HG02884 (cell line): ENCODE results near the gene ZBTB16.

Experiments
- ATAC-seq: cut with Tn5 transposase; IDR thresholded peaks from one replicate; pipeline ENCODE4 v1.9.1; 2021; ENCODE audit warnings: mild to moderate bottlenecking, moderate library complexity; ENCODE audit not compliant: unreplicated experiment

ZBTB16 gene

DNA sequence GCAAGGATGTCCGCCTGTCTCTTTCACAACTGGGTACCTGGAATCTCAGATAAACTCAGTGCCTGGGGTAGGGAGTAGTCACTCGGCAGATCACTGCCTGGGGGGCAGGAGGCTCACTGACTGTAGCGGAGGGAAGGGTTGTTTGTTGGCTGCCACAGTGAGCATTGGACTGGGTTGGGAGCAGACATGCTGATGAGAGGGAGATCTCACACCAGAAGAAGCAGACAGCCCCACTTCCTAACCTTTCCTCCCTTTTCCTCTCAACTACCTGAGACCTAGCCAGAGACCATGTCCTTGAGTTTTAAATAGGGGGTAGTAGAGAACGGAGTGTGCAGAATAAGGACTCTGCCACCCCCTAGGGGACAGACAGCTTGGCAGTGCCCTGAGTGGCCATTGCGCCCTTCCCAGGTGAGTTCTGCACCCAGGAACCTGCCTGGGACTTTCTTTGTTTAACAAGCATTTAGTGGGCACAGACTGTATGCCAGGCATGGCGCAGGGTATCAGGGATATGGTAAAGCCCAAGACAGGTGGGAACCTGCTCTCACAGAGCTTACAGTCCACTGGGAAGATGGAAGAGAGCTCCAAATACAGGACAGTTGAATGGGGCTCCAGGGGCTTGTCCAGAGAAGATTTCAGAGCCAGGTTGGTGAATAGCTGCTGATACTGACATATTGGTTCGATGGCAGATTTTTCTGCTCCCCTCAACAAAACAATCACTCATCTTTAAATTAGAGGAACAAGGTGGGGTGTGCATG, 121.0 kb downstream of the ZBTB16 start:
- ATAC-seq = no peak

DNA sequence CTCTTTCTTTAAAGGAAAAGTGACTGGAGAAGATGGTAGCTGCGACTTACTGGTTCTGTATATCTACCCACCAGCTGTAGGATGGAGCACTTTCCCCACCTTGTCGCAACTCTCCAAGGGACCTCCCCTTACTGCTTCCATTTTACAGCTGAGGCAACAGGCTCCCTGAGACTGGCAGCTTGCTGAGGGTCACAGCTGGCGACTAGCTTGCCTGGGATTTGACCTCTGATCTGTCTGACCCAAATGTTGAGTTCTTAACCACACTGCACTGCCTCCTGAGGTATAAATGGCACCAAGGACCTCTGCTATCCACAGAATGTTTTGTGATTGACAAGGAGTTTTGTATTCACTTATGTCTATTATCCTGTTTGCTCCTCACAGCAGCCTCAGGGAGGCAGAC, 121.7 kb downstream of the ZBTB16 start:
- ATAC-seq = no peak

DNA sequence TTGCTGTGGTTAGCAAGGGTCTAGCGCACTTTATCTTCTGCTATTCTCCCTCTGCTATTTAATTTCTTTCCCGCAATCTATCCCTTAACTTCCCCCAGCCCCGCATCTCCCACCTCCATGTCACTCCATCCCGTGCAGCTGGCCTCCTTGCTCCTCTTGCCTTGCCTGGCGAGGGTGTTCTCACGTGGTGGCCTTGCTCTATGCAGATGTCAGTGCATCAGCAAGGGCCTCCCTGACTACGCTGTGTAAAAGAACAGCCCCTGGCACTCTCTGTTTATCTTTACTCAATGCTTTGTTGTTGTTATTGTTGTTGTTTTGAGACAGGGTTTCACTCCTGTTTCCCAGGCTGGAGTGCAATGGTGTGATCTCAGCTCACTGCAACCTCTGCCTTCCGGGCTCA, 122.2 kb downstream of the ZBTB16 start:
- ATAC-seq = no peak

DNA sequence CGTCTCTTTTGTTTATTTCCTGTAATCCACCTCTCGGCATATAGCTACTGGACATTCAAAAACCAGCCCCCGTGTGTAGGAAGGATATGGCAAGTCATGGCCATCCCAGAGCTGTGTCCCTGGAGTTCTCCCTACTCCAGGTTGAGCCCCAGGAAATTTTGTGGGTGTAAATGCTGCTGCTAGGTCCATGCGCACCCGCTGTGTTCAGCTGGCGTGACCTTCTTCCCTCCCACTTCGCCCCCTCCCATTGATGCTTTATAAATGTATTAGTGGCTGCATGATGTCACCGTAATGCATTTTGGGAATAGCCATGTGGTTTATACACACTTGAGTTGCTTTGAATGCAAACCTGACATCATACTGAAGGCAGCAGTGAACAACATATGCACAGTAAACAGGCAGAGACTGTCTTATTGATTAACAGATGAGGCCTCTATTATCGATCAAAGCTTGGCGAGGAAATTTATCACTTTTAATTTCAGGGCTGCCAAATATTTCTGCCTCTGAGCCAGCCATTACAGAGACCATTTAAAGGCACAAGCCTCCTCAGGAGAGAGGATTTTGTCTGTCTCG, 123.0 kb downstream of the ZBTB16 start:
- no peak for ATAC-seq

DNA sequence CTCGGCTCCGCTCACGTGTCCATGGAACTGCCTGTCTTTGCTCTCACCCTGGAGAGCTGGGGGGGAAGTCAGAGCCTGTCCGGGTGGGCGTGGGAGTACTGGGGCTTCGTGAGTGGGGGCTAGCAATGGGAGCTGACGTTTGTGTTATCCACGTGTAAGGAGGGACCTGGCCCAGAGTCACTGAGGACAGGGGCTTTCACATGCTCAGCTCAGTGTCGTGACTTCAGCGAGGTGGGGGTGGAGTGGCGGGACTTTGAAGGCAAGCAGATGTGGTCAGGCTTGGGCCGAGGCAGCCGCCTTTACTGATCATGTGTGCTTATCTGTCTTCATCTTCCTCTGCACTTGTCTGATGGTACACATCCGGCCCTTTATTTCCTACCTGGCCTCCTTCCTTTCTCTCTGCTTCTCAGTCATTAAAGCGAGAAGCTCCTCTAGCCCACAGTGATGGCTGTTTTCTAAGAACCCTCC, 123.6 kb downstream of the ZBTB16 start:
- no peak for ATAC-seq

DNA sequence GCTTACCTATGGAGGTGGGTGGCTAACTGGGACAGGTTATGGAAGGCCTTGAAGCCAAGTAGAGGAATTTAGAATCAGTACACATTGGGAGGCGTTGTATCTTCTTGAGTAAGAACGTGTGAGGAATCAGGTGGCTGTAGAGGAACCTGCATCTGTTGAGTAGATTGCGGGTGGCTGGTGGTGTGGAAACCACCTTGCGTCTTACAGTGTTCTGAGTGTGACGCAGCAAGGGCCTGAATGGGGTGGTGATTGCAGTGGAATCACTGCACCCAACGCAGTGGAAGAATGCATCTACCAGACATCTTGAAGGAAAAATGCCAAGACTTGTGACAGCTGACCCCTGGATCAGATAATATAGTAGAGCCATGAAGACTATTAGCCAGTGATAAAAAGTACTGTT, 125.9 kb downstream of the ZBTB16 start:
- ATAC-seq = no peak

DNA sequence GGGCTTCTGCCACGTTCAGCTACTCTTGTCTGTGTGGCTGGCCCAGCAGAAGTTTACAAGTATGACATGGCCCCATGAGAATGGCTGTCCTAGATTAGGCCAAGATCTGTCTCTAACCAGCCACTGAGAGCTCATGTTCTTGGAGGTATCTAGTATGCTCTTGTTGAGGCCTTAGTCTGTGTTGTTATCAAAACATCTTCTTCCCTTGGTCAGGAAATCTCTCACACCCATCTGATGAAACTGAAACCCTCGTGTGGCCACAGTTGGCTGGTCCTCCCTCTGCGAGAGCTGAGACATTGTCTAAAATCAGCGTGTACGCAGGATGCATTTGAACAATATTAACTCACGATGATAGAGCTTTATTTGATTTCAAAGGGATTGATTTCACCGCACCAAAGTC, 127.7 kb downstream of the ZBTB16 start:
- no peak for ATAC-seq

DNA sequence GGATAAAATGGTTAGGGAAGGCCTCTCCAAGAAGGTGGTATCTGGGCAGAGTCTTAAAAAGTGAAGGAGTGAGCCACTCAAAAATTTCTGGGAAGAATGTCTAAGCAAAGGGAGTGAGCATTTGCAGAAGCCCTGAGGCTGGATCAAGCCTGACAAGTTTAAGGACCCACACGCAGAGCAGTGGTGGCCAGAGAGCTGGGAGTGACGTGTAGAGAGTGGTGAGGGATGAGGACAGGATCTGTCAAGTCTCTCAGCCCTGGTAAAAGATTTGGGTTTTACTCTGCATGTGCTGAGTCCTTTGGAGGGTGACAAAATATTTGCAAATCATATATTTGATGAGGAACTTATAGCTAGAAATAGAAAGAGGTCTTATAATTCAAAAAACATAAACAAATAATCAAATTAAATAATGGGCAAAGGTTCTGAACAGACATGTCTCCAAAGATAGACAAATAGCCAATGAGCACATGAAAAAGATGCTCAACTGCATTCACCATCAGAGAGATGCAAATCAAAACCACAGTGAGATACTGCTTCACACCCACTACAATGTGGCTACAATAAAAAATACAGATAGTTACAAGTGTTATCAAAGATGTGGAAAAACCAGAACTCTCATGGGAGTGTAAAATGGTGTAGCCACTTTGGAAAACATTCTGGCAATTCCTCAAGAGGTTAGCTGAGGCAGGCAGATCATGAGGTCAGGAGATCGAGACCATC, 129.5 kb downstream of the ZBTB16 start:
- no peak for ATAC-seq

DNA sequence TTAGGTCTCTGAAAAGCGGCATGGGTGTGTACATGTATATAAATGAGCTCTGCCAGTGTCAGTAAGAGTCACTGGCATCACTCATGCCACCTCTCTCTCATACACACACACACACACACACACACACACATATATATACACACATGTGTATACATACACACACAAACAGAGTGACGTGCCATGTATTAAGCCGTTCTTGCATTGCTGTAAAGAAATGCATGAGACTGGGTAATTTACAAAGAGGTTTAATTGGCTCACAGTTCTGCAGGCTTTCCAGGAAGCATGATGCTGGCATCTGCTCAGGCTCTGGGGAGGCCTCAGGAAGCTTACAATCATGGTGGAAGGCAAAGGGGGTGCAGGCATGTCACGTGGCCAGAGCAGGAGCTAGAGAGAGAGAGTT, 131.1 kb downstream of the ZBTB16 start:
- ATAC-seq = no peak

DNA sequence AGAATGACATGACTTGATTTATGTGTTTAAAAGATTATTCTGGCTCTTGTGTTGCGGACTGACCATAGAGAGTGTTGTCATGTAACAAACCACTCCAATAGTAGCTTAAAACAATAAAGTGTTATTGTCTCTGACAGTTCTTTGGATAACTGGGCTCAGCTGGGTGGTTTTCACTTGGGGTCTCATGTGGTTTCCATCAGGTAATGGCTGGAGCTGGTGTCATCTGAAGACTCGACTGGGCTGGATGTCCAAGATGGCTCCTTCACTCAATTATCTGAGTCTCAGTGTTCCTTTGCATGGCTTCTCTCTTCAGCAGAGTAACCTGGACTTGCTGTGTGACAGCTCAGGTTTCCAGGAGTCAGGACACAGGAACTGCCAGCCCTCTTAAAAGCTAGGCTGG, 132.4 kb downstream of the ZBTB16 start:
- no peak for ATAC-seq

DNA sequence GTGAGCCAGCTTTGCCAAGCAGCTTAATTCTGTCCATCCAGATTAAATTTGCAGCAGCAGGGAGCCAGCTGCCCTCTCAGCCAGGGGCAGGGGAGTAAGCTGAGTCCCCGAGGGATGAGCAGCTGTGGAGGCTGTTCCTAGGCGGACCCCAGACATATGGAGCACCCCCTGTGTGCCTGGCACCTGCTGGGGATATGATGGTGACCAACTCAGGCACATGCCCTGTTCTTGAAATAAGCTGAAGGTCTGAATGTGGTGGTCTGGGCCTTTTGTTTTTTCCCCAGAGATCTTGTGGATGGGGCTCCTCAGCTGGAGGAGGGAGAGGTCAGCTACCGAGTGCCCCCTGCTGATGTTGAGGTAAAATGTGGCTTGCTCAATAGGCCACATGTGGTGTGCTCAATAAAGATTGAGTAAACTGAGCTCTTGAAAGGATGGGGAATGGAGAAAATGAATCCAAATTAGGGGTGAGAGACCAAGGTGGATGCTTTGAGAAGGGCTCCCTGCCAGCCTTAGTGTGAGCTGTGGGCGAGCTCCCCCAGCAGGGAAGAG, 133.4 kb downstream of the ZBTB16 start:
- ATAC-seq = no peak

DNA sequence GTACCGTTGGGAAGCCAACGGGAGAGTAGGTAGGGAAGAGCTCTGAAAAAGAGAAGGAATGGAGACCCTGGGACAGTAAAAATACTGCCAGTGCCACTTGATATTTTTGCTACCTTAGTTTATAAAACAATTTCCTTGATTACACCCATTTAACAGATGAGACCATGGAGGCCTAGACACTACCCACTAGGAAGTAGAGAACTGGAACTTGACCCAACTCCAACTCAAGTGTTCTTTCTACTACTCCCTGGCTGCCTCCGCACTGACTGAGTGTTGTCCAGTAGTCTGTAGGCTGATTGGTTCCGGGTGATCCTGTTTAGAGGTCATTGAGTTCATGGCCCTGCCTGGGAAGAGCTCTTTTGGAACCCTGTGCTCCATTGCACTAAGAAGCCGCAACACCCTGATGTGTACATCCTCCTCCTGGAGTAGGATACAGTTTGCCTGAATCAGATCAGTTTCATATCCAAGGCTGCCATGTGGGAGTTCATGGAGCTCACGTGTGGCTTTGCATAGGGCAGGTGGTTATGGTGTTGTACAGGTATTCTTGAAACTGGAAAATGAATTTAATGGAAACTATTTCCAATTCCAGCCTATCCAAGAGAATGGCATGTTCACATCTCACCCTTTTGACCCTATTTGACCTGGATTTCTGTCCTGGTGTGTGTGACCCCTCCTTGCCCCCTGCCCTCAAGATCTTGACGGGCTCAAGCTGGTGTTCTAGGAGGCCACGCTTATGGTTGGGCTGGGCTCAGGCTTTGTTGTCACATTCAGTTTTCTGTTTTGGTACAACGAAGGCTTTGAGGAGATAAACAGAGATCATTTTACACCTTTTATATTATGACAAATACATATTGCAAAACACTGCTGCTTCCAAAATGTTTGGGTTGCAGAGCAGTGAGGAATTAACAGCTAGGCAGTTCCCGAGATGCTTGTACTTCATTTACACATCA, 134.5 kb downstream of the ZBTB16 start:
- ATAC-seq = no peak

DNA sequence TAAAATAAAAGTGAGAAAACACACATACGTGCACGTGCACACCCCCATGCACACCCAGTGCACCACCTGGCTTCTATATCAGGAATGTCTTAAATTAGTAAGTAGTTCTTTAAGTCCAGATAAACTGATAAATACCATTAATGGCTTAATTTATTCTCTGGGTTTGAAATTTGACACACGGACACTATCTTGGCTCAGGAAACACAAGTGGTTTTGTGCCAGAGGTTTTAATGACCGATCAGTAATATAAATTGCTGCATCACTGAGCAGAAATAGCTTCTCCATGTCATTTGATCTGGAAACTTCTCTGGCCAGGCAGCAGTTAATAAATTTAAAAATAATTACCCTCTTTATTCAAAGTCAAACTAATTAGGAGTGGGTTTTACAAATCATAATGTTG, 135.2 kb downstream of the ZBTB16 start:
- ATAC-seq = no peak

DNA sequence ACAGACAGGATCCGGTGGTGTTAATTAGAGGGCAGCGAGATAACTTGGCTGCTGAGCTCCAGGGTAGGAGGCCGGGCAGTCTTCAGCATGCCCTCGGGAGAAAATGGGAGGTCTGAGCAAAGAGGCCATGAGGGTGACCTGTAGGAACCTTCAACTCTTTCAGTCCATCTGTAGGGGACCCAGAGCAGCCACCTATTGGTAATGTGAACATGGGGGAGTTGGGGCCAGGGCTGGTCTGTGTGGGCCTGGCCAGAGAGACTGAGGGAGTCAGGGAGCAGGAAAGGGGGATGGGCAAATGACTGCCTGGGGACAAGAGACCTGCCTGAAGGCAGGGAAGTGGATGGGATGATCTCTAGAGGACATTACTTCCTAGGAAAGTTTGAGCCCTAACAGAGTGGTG, 135.6 kb downstream of the ZBTB16 start:
- no peak for ATAC-seq

DNA sequence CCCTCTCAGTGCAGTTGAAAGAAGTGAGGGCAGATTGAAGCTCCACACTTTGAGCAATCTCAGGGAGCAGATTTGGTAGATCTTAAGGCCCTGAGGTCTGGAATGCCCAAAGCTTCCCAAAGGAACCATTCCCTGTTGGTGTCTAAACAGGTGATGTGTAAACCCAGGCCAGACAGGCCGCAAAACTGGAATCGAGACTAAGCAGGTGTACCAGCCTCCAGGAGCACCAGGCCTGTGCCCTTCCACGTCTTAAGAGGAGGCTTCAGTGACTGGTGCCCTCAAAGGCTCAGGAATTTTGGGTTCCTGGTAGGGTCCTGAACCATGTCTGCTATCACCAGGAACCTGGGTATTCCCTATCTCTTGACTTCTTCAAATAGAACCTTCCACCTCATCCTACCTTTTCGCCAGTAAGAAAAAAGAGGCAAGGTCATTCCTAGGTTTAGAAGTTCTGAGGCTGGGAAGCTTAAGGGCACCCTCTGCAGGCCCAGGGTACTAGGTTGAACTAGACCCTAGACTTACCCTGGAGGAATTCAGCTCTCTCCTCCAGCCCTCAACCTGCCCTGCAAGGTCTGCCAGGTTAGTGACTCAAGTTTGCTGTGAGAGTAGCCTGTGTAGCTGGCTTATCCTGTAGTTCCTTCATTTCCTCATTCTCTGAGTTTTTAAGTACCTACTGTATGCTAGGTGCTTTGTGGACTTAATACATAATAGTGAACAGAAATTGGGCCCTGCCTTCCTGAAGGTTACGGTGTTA, 136.6 kb downstream of the ZBTB16 start:
- ATAC-seq = no peak

DNA sequence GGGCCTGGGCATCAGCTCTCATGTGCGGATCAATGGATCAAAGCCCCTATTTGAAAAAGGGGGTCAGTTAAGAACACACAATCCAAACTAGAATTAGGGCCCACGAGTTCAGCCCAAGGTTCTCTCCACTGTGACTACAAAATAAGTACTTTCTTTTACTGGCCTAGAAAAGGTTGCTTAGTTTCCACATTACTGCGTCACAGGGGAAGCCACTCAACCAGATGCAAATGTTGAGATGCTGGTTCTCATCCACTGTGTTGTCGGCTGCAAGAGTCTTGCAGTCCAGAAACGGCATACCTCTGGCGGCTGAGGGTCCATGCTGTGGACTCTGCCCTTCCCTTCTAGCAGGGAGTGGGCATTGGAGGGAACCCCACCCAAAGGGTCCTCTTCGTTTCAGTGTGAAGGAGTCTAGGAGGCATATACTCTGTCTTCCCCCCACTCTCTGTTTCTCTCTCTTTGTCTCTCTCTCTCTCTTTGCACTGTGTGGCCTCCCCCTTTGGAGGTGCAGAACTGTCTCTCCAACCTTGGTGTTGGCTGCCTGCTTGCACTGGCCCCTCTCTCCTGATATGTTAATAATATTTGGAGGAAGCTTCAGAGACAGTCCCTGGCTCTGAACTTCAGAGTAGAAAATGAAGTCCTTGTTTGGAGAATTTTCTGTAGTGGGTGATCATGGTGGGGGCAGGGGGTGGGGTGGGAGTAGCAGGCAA, 137.6 kb downstream of the ZBTB16 start:
- ATAC-seq = peak; percentile 66

DNA sequence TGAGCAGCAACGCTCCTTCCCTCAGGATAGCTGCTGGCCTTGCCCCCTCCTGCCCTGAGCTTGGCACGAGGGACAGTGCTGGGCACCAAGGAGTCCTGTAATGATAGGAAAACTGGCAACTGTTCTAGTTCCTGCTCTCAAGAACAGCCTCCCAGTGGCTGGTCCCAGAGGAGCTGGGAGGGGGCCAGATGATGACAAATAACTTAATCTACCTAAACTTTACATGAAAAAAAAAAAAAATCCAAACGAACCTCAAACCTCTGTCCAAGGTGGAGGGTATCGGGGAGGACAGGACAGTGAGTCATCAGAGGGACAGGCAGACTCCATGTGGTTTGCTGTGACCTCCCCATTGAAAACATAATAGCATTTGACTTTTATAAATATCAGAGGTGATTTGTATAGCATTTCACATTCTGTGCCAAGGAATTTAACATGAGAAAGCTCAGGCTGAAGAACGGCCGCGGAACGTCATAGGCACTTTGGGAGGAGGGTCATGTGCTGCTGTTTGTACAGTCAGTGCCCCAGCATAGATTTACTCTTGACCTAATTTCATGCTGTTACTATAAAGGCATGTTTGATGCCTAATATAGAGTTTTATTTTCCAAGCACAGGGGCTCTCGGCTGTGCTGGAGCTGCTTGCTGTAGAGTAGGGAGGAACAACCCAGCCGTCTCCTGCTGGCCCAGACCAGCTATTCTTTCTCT, 138.4 kb downstream of the ZBTB16 start:
- ATAC-seq = no peak

DNA sequence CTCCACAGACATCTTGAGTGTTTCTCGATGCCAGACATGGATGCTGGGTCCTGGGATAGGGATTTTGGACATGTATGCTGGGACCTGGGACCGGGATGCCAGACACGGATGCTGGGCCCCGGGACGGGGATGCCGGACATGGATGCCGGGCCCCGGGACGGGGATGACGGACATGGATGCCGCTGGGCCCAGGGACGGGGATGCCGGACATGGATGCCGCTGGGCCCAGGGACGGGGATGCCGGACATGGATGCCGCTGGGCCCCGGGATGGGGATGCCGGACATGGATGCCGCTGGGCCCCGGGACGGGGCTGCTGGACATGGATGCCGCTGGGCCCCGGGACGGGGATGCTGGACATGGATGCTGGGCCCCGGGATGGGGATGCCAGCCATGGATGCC, 139.5 kb downstream of the ZBTB16 start:
- no peak for ATAC-seq
